Peyer's patch (tissue), 4 donors: ENCODE data around the gene ARHGEF25.

Experiments used
- POLR2A ChIP-seq, 2 donors: fragments of 450-650 bp; IDR thresholded peaks; one replicate each; pipeline ENCODE4 v1.5.1; 2017; ENCODE audit warnings: antibody characterized with exemption in 2 of 2, mild to moderate bottlenecking in 2 of 2, moderate library complexity in 2 of 2
- TF ChIP-seq, protein P1 (sequence below), 6 experiments: fragments of 450-650 bp in 4 of 6; fragments of 200-600 bp in 2 of 6; sonication (generic) in 1 of 6; IDR thresholded peaks; one replicate each; pipeline ENCODE4 v1.5.1; 2017 to 2019; ENCODE audit warnings: antibody characterized with exemption in 6 of 6, mild to moderate bottlenecking in 3 of 6, moderate library complexity in 1 of 6

DNA sequence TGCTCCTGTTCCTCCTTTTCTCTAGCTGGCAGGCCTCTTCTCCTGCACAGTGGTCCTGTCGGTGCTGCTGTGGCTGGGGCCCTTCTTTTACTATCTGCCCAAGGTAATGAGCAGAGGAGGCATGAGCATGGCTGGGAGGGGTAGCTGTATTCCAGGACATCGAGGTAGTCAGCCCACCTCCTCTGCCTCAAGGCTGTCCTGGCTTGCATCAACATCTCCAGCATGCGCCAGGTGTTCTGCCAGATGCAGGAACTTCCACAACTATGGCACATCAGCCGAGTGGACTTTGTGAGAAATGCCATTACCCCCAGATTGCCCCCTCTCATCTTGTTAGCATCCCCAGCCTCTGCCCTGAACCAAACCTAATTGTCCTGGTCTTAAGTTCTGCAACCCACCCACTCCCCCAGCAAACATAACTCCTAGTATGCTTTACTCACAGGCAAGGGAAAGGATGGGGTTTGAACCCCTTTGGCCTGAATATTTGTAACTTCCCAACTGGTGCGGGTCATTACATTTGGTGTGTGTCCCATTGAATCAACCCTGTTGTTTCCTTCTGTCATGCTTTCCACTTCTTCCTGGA is 12.7 kb downstream of the ARHGEF25 start:
- no peak for TF ChIP-seq POLR2A (IDR thresholded peaks at IDR 0.05)
- TF ChIP-seq, protein P1, sequence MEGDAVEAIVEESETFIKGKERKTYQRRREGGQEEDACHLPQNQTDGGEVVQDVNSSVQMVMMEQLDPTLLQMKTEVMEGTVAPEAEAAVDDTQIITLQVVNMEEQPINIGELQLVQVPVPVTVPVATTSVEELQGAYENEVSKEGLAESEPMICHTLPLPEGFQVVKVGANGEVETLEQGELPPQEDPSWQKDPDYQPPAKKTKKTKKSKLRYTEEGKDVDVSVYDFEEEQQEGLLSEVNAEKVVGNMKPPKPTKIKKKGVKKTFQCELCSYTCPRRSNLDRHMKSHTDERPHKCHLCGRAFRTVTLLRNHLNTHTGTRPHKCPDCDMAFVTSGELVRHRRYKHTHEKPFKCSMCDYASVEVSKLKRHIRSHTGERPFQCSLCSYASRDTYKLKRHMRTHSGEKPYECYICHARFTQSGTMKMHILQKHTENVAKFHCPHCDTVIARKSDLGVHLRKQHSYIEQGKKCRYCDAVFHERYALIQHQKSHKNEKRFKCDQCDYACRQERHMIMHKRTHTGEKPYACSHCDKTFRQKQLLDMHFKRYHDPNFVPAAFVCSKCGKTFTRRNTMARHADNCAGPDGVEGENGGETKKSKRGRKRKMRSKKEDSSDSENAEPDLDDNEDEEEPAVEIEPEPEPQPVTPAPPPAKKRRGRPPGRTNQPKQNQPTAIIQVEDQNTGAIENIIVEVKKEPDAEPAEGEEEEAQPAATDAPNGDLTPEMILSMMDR (IDR thresholded peaks at IDR 0.05), result no peak
